HepG2 (cell line): ENCODE measurements around the gene ZFAND2A. TPM values are rescaled to one million over a fixed set of nuclear protein-coding genes. Genes with fewer than 3 reads are reported as not detected.
A peak's percentile ranks its signal among the peaks of the same experiment; 100 is the strongest.

Experiments
- CTCF ChIP-seq: sonication (generic); formaldehyde crosslinking; IDR thresholded peaks from 2 replicates; pipeline ENCODE4 v1.5.0; 2020; ENCODE audit warnings: mild to moderate bottlenecking, missing genetic modification reagents, moderate library complexity
- FOXJ3 ChIP-seq: sonication (generic); formaldehyde crosslinking; IDR thresholded peaks from 2 replicates; pipeline ENCODE4 v1.4.0; 2020; ENCODE audit warnings: missing genetic modification reagents, mild to moderate bottlenecking, borderline replicate concordance
- NCOA2 ChIP-seq: sonication (generic); formaldehyde crosslinking; IDR thresholded peaks from 2 replicates; pipeline ENCODE4 v1.8.0; 2022; ENCODE audit warnings: inconsistent platforms
- RFXAP ChIP-seq: sonication (generic); formaldehyde crosslinking; IDR thresholded peaks from 2 replicates; pipeline ENCODE4 v1.4.0; 2020; ENCODE audit warnings: missing genetic modification reagents, borderline replicate concordance
- THAP8 ChIP-seq: sonication (generic); formaldehyde crosslinking; IDR thresholded peaks from 2 replicates; pipeline ENCODE4 v1.5.1; 2020; ENCODE audit warnings: missing genetic modification reagents, mild to moderate bottlenecking, borderline replicate concordance
- USF2 ChIP-seq, 2 experiments: sonication (generic) in 1 of 2; formaldehyde crosslinking in 1 of 2; IDR thresholded peaks; 2 replicates each; pipeline versions ENCODE4 v1.5.1 to v1.6.1; 2011 to 2020; ENCODE audit warnings: borderline replicate concordance in 1 of 2, low read depth in 1 of 2, low read length in 1 of 2, mild to moderate bottlenecking in 1 of 2, missing genetic modification reagents in 1 of 2, moderate library complexity in 1 of 2
- ZNF264 ChIP-seq: sonication (generic); formaldehyde crosslinking; IDR thresholded peaks from 2 replicates; pipeline ENCODE4 v1.4.0; 2020; ENCODE audit warnings: missing genetic modification reagents
- ZNF451 ChIP-seq: sonication (generic); formaldehyde crosslinking; IDR thresholded peaks from 2 replicates; pipeline ENCODE4 v1.5.0; 2020; ENCODE audit warnings: mild to moderate bottlenecking, missing genetic modification reagents
- ZSCAN30 ChIP-seq: sonication (generic); formaldehyde crosslinking; IDR thresholded peaks from 2 replicates; pipeline ENCODE4 v1.5.0; 2020; ENCODE audit warnings: mild to moderate bottlenecking, missing genetic modification reagents
- polyA plus RNA-seq, 8 experiments: library from polyadenylated mRNA; depleted of rRNA in 3 of 8; stranded (reverse) in 7 of 8; unstranded in 1 of 8; fragments of >200 nt; fragmentation: Illumina TruSeq in 4 of 8; extraction: Trizol in 4 of 8; gene quantifications; 2 replicates each; pipeline versions ENCODE4 v1.2.1 to v1.2.3, GENCODE V29; 2011 to 2016; ENCODE audit warnings: low read depth in 4 of 8, missing spikeins in 1 of 8, mixed read lengths in 1 of 8; ENCODE audit not compliant: insufficient read depth in 1 of 8
- total RNA-seq, 5 experiments: library from RNA; depleted of rRNA; stranded (reverse); fragments of >200 nt; fragmentation: Illumina TruSeq; extraction: Trizol; gene quantifications; 2 replicates each; pipeline ENCODE4 v1.2.3, GENCODE V29; 2016; ENCODE audit warnings: low read depth in 1 of 5
- TF ChIP-seq, protein P1 (sequence below): sonication (generic); formaldehyde crosslinking; IDR thresholded peaks from 2 replicates; pipeline ENCODE4 v1.8.0; 2022; ENCODE audit warnings: missing genetic modification reagents, low read depth, mild to moderate bottlenecking, borderline replicate concordance
- TF ChIP-seq, protein P2 (sequence below): IDR thresholded peaks from 2 replicates; pipeline ENCODE4 v1.6.1; 2018; ENCODE audit warnings: missing genetic modification reagents
- TF ChIP-seq, protein P3 (sequence below): sonication (generic); formaldehyde crosslinking; IDR thresholded peaks from 2 replicates; pipeline ENCODE4 v1.5.1; 2020; ENCODE audit warnings: mild to moderate bottlenecking, moderate library complexity, missing genetic modification reagents
- TF ChIP-seq, protein P4 (sequence below): sonication (generic); formaldehyde crosslinking; conservative IDR thresholded peaks from 2 replicates; pipeline ENCODE4 v1.4.0; 2020; ENCODE audit warnings: missing genetic modification reagents

ZFAND2A gene
- total and polyA plus RNA-seq, 2 of the 13 experiments (the other 11 are each of a cell fraction or from before 2014, with no cell fraction given) = 140 to 153 TPM

- TF ChIP-seq, protein P1, sequence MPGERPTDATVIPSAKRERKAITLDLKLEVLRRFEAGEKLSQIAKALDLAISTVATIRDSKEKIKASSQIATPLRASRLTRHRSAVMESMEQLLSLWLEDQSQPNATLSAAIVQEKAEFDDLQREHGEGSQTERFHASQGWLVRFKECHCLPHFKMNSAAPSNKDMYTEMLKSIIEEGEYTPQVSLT = peak; percentile 60; the same call in 1 of the 2 replicates
- TF ChIP-seq NCOA2 (peak; percentile 99), RFXAP (CRISPR knock-in tag) (peak; percentile 88; the same call in 1 of the 2 replicates), CTCF (no peak; the same call in 1 of the 2 replicates), ZSCAN30 (no peak), FOXJ3 (CRISPR knock-in tag) (peak; percentile 99; the same call in 1 of the 2 replicates), THAP8 (CRISPR knock-in tag) (no peak), ZNF264 (peak; percentile 91), USF2 (IDR thresholded peaks at IDR 0.05; ENCODE audit: low read depth, low read length) (no peak), USF2 (CRISPR knock-in tag; IDR thresholded peaks at IDR 0.05; ENCODE audit: borderline replicate concordance) (no peak), ZNF451 (peak; percentile 69; the same call in 1 of the 2 replicates)
- TF ChIP-seq, protein P2, sequence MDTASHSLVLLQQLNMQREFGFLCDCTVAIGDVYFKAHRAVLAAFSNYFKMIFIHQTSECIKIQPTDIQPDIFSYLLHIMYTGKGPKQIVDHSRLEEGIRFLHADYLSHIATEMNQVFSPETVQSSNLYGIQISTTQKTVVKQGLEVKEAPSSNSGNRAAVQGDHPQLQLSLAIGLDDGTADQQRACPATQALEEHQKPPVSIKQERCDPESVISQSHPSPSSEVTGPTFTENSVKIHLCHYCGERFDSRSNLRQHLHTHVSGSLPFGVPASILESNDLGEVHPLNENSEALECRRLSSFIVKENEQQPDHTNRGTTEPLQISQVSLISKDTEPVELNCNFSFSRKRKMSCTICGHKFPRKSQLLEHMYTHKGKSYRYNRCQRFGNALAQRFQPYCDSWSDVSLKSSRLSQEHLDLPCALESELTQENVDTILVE (CRISPR knock-in tag) = peak; percentile 94
- TF ChIP-seq, protein P3, sequence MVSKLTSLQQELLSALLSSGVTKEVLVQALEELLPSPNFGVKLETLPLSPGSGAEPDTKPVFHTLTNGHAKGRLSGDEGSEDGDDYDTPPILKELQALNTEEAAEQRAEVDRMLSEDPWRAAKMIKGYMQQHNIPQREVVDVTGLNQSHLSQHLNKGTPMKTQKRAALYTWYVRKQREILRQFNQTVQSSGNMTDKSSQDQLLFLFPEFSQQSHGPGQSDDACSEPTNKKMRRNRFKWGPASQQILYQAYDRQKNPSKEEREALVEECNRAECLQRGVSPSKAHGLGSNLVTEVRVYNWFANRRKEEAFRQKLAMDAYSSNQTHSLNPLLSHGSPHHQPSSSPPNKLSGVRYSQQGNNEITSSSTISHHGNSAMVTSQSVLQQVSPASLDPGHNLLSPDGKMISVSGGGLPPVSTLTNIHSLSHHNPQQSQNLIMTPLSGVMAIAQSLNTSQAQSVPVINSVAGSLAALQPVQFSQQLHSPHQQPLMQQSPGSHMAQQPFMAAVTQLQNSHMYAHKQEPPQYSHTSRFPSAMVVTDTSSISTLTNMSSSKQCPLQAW (CRISPR knock-in tag) = peak; percentile 92
- TF ChIP-seq, protein P4, sequence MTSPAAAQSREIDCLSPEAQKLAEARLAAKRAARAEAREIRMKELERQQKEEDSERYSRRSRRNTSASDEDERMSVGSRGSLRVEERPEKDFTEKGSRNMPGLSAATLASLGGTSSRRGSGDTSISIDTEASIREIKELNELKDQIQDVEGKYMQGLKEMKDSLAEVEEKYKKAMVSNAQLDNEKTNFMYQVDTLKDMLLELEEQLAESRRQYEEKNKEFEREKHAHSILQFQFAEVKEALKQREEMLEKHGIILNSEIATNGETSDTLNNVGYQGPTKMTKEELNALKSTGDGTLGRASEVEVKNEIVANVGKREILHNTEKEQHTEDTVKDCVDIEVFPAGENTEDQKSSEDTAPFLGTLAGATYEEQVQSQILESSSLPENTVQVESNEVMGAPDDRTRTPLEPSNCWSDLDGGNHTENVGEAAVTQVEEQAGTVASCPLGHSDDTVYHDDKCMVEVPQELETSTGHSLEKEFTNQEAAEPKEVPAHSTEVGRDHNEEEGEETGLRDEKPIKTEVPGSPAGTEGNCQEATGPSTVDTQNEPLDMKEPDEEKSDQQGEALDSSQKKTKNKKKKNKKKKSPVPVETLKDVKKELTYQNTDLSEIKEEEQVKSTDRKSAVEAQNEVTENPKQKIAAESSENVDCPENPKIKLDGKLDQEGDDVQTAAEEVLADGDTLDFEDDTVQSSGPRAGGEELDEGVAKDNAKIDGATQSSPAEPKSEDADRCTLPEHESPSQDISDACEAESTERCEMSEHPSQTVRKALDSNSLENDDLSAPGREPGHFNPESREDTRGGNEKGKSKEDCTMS (CRISPR knock-in tag) = no peak
Measured at GRCh38 chr7:1156782-1157535, 3.0 kb downstream of the ZFAND2A start (continued).
